ENCODE results near the gene OR8K3. TPM values are rescaled to one million over a fixed set of nuclear protein-coding genes. Genes with fewer than 3 reads are reported as not detected.

OR8K3 gene
- total RNA-seq, 1 donor from 2014 or later, result not detected

DNA sequence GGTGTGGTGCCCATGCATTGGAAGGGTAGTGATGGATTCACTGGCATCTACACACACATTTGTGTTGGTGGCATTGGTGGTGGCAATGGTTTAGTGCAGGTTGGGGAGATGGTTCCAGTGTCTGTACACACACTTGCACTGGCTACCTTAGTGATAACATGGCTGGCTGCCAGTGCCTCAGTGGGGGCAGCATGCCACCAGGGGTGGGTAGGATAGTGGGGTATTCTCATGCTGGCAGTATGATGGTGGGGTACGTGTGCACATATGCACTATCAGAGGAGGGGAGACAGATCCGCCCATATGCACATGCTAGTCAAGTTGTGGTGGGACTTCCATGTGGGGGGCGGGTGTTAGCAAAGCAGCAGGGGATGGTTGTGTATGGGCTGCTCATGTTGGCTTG, 7.1 kb upstream of the OR8K3 start:
- Mint-ChIP-seq H3K27me3 (ENCODE audit: low read depth) (no peaks in the 10 kb centered on the region), H3K36me3 (ENCODE audit: low read depth) (no peaks in the 10 kb centered on the region), H3K27ac (ENCODE audit: unreplicated experiment) (no peak overlapping the region), H3K9me3 (ENCODE audit: low read depth) (peaks cover 34% of the 10 kb centered on the region), H3K4me3 (ENCODE audit: unreplicated experiment) (no peak overlapping the region), H3K4me1 (ENCODE audit: low read depth) (no peaks in the 10 kb centered on the region)
- DNase-seq (ENCODE audit: low spot score), result no peak
- TF ChIP-seq, protein P1, sequence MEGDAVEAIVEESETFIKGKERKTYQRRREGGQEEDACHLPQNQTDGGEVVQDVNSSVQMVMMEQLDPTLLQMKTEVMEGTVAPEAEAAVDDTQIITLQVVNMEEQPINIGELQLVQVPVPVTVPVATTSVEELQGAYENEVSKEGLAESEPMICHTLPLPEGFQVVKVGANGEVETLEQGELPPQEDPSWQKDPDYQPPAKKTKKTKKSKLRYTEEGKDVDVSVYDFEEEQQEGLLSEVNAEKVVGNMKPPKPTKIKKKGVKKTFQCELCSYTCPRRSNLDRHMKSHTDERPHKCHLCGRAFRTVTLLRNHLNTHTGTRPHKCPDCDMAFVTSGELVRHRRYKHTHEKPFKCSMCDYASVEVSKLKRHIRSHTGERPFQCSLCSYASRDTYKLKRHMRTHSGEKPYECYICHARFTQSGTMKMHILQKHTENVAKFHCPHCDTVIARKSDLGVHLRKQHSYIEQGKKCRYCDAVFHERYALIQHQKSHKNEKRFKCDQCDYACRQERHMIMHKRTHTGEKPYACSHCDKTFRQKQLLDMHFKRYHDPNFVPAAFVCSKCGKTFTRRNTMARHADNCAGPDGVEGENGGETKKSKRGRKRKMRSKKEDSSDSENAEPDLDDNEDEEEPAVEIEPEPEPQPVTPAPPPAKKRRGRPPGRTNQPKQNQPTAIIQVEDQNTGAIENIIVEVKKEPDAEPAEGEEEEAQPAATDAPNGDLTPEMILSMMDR (IDR thresholded peaks at IDR 0.05), result no peak

DNA sequence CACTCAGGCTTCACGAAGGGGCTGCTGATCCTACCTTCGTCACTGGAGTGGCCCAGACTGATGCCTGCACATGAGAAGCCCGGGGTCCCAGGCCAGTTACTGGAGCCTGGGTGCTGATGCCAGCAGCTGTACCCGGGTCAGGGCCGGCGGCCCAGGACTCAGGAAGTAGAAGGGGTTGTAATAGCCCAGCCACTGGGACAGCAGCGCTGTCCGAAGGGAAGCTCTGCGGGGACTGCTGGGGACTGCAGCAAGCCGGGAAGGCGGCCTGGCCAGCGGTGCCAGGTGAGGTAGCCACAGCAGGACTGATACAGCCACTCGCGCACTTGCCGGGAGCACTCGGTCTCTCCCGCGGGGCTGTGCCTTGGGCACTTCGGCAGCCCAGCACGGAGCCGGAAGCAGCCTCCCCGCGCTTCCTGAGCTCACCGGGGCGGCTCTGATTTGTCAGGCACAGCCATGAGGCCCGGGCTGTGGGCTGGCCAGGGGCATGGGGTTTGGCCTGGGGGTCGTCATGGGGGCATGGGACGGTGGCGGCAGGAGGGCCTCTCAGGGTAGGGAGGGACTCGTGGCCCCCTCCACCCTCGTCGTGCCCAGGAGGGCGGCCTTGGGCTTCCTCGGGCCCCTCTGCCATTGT, 17.0 kb downstream of the OR8K3 start:
- no peak overlapping the region for H3K4me3 Mint-ChIP-seq (ENCODE audit: unreplicated experiment)
- no peak overlapping the region for H3K27ac Mint-ChIP-seq (ENCODE audit: unreplicated experiment)
- H3K9me3 Mint-ChIP-seq (ENCODE audit: low read depth), result no peaks in the 10 kb centered on the region

DNA sequence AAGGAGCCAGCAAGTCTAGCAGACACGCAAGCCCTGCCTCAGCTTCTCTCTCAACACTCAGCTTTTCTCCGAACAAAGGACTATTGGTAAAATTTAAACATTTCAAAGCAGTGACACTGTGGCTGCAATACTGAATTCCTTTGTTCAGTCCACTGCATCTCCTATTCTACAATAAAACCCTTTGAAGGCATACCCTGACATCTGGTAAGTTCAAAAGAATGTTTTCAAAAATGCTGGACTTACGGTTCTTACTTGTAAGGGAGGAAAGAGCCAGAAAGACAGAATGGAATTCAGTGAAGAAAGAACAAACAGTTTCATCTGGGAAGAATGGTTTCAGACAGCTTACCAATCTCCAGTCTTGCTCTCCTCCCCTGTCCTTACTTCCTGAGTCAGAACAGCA, 18.2 kb downstream of the OR8K3 start:
- TF ChIP-seq, protein P1 (IDR thresholded peaks at IDR 0.05), result no peak
- no peak overlapping the region for H3K27ac Mint-ChIP-seq (ENCODE audit: unreplicated experiment)
- H3K36me3 Mint-ChIP-seq (ENCODE audit: low read depth), result no peaks in the 10 kb centered on the region
- H3K4me3 Mint-ChIP-seq (ENCODE audit: unreplicated experiment), result no peak overlapping the region
- no peaks in the 10 kb centered on the region for H3K4me1 Mint-ChIP-seq (ENCODE audit: low read depth)
- DNase-seq (ENCODE audit: low spot score), result no peak
- no peaks in the 10 kb centered on the region for H3K27me3 Mint-ChIP-seq (ENCODE audit: low read depth)
- no peaks in the 10 kb centered on the region for H3K9me3 Mint-ChIP-seq (ENCODE audit: low read depth)

More for the DNA sequence above, 17.0 kb downstream of the OR8K3 start:
- TF ChIP-seq, protein P1 (IDR thresholded peaks at IDR 0.05), result no peak
- peak; percentile 88 for DNase-seq (ENCODE audit: low spot score)
- H3K36me3 Mint-ChIP-seq (ENCODE audit: low read depth), result no peaks in the 10 kb centered on the region
- no peaks in the 10 kb centered on the region for H3K27me3 Mint-ChIP-seq (ENCODE audit: low read depth)
- H3K4me1 Mint-ChIP-seq (ENCODE audit: low read depth), result no peaks in the 10 kb centered on the region

DNA sequence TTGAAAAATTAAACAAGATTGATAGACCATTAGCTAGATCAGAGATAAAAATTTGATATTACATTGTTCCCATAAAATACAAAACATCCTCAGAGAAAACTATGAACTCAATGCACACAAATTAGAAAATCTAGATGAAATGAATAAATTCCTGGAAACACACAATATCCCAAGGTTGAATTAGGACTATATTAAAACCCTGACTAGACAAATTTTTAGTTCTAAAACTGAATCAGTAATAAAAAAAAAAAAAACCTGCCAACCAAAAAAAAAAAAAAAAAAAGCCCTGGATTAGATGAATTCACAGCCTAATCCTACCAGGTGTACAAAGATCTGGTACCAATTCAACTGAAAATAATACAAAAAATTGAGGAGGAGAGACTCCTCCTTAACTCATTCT, 25.3 kb downstream of the OR8K3 start:
- no peaks in the 10 kb centered on the region for H3K27me3 Mint-ChIP-seq (ENCODE audit: low read depth)
- peaks cover 24% of the 10 kb centered on the region for H3K9me3 Mint-ChIP-seq (ENCODE audit: low read depth)
- TF ChIP-seq, protein P1 (IDR thresholded peaks at IDR 0.05), result no peak

DNA sequence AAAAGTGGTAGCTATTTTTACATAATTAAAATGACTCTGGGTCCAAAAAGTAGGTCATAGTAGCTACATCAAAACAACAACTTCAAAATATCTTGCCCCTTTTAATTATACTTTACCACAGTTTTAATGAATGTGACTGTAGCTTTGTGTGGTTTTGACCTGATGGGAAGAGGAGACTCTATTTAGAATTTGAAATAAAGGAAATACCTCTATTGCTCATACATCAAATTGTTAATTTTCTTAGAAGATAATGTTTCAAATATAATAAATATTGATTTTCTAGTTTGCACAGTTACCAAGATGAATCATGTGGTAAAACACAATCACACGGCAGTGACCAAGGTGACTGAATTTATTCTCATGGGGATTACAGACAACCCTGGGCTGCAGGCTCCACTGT, 30.8 kb downstream of the OR8K3 start, which contains the start of gene OR8K1:
TSS of gene OR8K1 (plus strand) at position 301 of the 400 bp plus-strand sequence. CDS start at position 301, 0 bp downstream.
- peaks cover 14% of the 10 kb centered on the region for H3K9me3 Mint-ChIP-seq (ENCODE audit: low read depth)
- TF ChIP-seq, protein P1 (IDR thresholded peaks at IDR 0.05), result no peak
- no peak for DNase-seq (ENCODE audit: low spot score)
- H3K4me3 Mint-ChIP-seq (ENCODE audit: unreplicated experiment), result no peak within 1 kb of the TSS
- H3K36me3 Mint-ChIP-seq (ENCODE audit: low read depth), result no peaks in the 10 kb centered on the region
- H3K4me1 Mint-ChIP-seq (ENCODE audit: low read depth), result no peaks in the 10 kb centered on the region
- no peaks in the 10 kb centered on the region for H3K27me3 Mint-ChIP-seq (ENCODE audit: low read depth)
- no peak within 1 kb of the TSS for H3K27ac Mint-ChIP-seq (ENCODE audit: unreplicated experiment)

More for the DNA sequence above, 25.3 kb downstream of the OR8K3 start:
- no peak overlapping the region for H3K27ac Mint-ChIP-seq (ENCODE audit: unreplicated experiment)
- H3K4me1 Mint-ChIP-seq (ENCODE audit: low read depth), result no peaks in the 10 kb centered on the region
- DNase-seq (ENCODE audit: low spot score), result no peak
- H3K36me3 Mint-ChIP-seq (ENCODE audit: low read depth), result no peaks in the 10 kb centered on the region
- no peak overlapping the region for H3K4me3 Mint-ChIP-seq (ENCODE audit: unreplicated experiment)
